ENCODE measurements around the gene EML5.

EML5 gene

GRCh38 chr14:88727057-88727456, 65.7 kb downstream of the EML5 start:
- Histone ChIP-seq H4K20me1 (ENCODE audit: insufficient read depth, low read length) (no peaks in the 10 kb centered on the region), H3K27ac (ENCODE audit: low read length) (no peak overlapping the region), H3K27me3 (ENCODE audit: low read depth, low read length) (no peaks in the 10 kb centered on the region), H2AFZ (ENCODE audit: low read depth, low read length) (no peak overlapping the region), H3K9ac (ENCODE audit: low read length) (no peak overlapping the region), H3K36me3 (replicated peaks; ENCODE audit: low read depth, low read length) (no peaks in the 10 kb centered on the region), H3K9me3 (ENCODE audit: insufficient read depth, low read length) (no peaks in the 10 kb centered on the region), H3K4me2 (ENCODE audit: low read length) (no peak overlapping the region), H3K79me2 (ENCODE audit: low read length) (no peaks in the 10 kb centered on the region), H3K4me1 (ENCODE audit: low read length) (no peaks in the 10 kb centered on the region), H3K4me3 (ENCODE audit: low read length) (no peak overlapping the region)
- no peak for TF ChIP-seq CTCF (IDR thresholded peaks at IDR 0.05; ENCODE audit: low read depth, low read length)
- no peak for TF ChIP-seq EZH2phosphoT487 (IDR thresholded peaks at IDR 0.05; ENCODE audit: low read depth)

GRCh38 chr14:88710709-88711108, 82.0 kb downstream of the EML5 start:
- Histone ChIP-seq H3K4me3 (ENCODE audit: low read length) (no peak overlapping the region), H3K4me1 (ENCODE audit: low read length) (no peaks in the 10 kb centered on the region), H4K20me1 (ENCODE audit: insufficient read depth, low read length) (no peaks in the 10 kb centered on the region), H3K27me3 (ENCODE audit: low read depth, low read length) (no peaks in the 10 kb centered on the region), H3K9me3 (ENCODE audit: insufficient read depth, low read length) (no peaks in the 10 kb centered on the region), H2AFZ (ENCODE audit: low read depth, low read length) (no peak overlapping the region), H3K9ac (ENCODE audit: low read length) (no peak overlapping the region), H3K79me2 (ENCODE audit: low read length) (no peaks in the 10 kb centered on the region), H3K4me2 (ENCODE audit: low read length) (no peak overlapping the region), H3K27ac (ENCODE audit: low read length) (no peak overlapping the region), H3K36me3 (replicated peaks; ENCODE audit: low read depth, low read length) (no peaks in the 10 kb centered on the region)
- TF ChIP-seq CTCF (IDR thresholded peaks at IDR 0.05; ENCODE audit: low read depth, low read length) (no peak), EZH2phosphoT487 (IDR thresholded peaks at IDR 0.05; ENCODE audit: low read depth) (no peak)

- Histone ChIP-seq H4K20me1 (ENCODE audit: insufficient read depth, low read length) (no peaks in the 10 kb centered on the region), H3K9me3 (ENCODE audit: insufficient read depth, low read length) (no peaks in the 10 kb centered on the region), H3K4me3 (ENCODE audit: low read length) (no peak overlapping the region), H3K27me3 (ENCODE audit: low read depth, low read length) (no peaks in the 10 kb centered on the region), H3K79me2 (ENCODE audit: low read length) (no peaks in the 10 kb centered on the region), H3K36me3 (replicated peaks; ENCODE audit: low read depth, low read length) (no peaks in the 10 kb centered on the region), H3K27ac (ENCODE audit: low read length) (no peak overlapping the region), H3K4me2 (ENCODE audit: low read length) (no peak overlapping the region), H3K4me1 (ENCODE audit: low read length) (no peaks in the 10 kb centered on the region), H3K9ac (ENCODE audit: low read length) (no peak overlapping the region), H2AFZ (ENCODE audit: low read depth, low read length) (no peak overlapping the region)
- no peak for TF ChIP-seq EZH2phosphoT487 (IDR thresholded peaks at IDR 0.05; ENCODE audit: low read depth)
- TF ChIP-seq CTCF (IDR thresholded peaks at IDR 0.05; ENCODE audit: low read depth, low read length), result no peak
Measured at GRCh38 chr14:88707088-88707487, 85.7 kb downstream of the EML5 start.

GRCh38 chr14:88706425-88706824, 86.3 kb downstream of the EML5 start:
- Histone ChIP-seq H3K9me3 (ENCODE audit: insufficient read depth, low read length) (no peaks in the 10 kb centered on the region), H2AFZ (ENCODE audit: low read depth, low read length) (no peak overlapping the region), H3K9ac (ENCODE audit: low read length) (no peak overlapping the region), H3K4me3 (ENCODE audit: low read length) (no peak overlapping the region), H3K4me2 (ENCODE audit: low read length) (no peak overlapping the region), H3K27me3 (ENCODE audit: low read depth, low read length) (no peaks in the 10 kb centered on the region), H3K36me3 (replicated peaks; ENCODE audit: low read depth, low read length) (no peaks in the 10 kb centered on the region), H4K20me1 (ENCODE audit: insufficient read depth, low read length) (no peaks in the 10 kb centered on the region), H3K79me2 (ENCODE audit: low read length) (no peaks in the 10 kb centered on the region), H3K4me1 (ENCODE audit: low read length) (no peaks in the 10 kb centered on the region), H3K27ac (ENCODE audit: low read length) (no peak overlapping the region)
- TF ChIP-seq EZH2phosphoT487 (IDR thresholded peaks at IDR 0.05; ENCODE audit: low read depth) (no peak), CTCF (IDR thresholded peaks at IDR 0.05; ENCODE audit: low read depth, low read length) (no peak)

All from OCI-LY3 (cell line).